ENCODE data around the gene CGRRF1. TPM values are rescaled to one million over a fixed set of nuclear protein-coding genes. Genes with fewer than 3 reads are reported as not detected.

The CGRRF1 gene
- total and polyA plus RNA-seq, 2 of the 13 experiments (the other 11 are each of a cell fraction or from before 2014, with no cell fraction given): 16.8 to 18.2 TPM

- TF ChIP-seq ZNF83 (CRISPR knock-in tag; IDR thresholded peaks at IDR 0.05; ENCODE audit: borderline replicate concordance) (peak; percentile 27; the same call in 1 of the 2 replicates), RELA (CRISPR knock-in tag; IDR thresholded peaks at IDR 0.05) (no peak), ZNF879 (CRISPR knock-in tag; IDR thresholded peaks at IDR 0.05) (peak; percentile 29; the same call in 1 of the 2 replicates), ZNF101 (CRISPR knock-in tag; IDR thresholded peaks at IDR 0.05; ENCODE audit: borderline replicate concordance, low read depth) (no peak; the same call in 1 of the 2 replicates), GTF3A (CRISPR knock-in tag; conservative IDR thresholded peaks at IDR 0.05) (no peak), TBX3 (IDR thresholded peaks at IDR 0.05; ENCODE audit: borderline replicate concordance) (peak; percentile 68; the same call in 1 of the 2 replicates), TCF7 (IDR thresholded peaks at IDR 0.05; ENCODE audit: low read depth) (no peak), ZNF24 (IDR thresholded peaks at IDR 0.05) (no peak), MIXL1 (CRISPR knock-in tag; IDR thresholded peaks at IDR 0.05) (no peak), KLF6 (CRISPR knock-in tag; IDR thresholded peaks at IDR 0.05) (peak; percentile 48), GZF1 (CRISPR knock-in tag; IDR thresholded peaks at IDR 0.05) (peak; percentile 23), ZNF121 (CRISPR knock-in tag; IDR thresholded peaks at IDR 0.05) (0 out of 2 replicates have a peak, but pooled peaks have one; percentile 43), RARG (CRISPR knock-in tag; IDR thresholded peaks at IDR 0.05; ENCODE audit: low read depth) (no peak), ZNF263 (CRISPR knock-in tag; IDR thresholded peaks at IDR 0.05) (peak; percentile 24; the same call in 1 of the 2 replicates), KLF9 (CRISPR knock-in tag; IDR thresholded peaks at IDR 0.05; ENCODE audit: low read depth) (no peak), PHB2 (IDR thresholded peaks at IDR 0.05; ENCODE audit: partially characterized antibody) (no peak), TP53 (CRISPR knock-in tag; conservative IDR thresholded peaks at IDR 0.05) (0 out of 2 replicates have a peak, but pooled peaks have one; percentile 32), TEF (CRISPR knock-in tag; IDR thresholded peaks at IDR 0.05) (0 out of 2 replicates have a peak, but pooled peaks have one; percentile 59), ZSCAN22 (CRISPR knock-in tag; IDR thresholded peaks at IDR 0.05) (0 out of 2 replicates have a peak, but pooled peaks have one; percentile 36), RNF219 (CRISPR knock-in tag; IDR thresholded peaks at IDR 0.05) (no peak; the same call in 1 of the 2 replicates), AHDC1 (CRISPR knock-in tag; IDR thresholded peaks at IDR 0.05; ENCODE audit: borderline replicate concordance) (no peak)
Measured at GRCh38 chr14:54564868-54565784, 55.4 kb downstream of the CGRRF1 start (continued).

All from HepG2 (cell line).